H9 (cell line): ENCODE results near the gene SLC25A29. TPM values are rescaled to one million over a fixed set of nuclear protein-coding genes. Genes with fewer than 3 reads are reported as not detected.
A peak's percentile ranks its signal among the peaks of the same experiment; 100 is the strongest.

ENCODE experiments used
- DNase-seq: peaks from one replicate; pipeline ENCODE4 v3.0.0-alpha.2; 2017
- H2AFZ ChIP-seq: one replicate; pipeline ENCODE4 v1.6.1; 2013; ENCODE audit warnings: mild to moderate bottlenecking, low read length, control low read depth, moderate library complexity
- H2AK5ac ChIP-seq: 2 replicates; pipeline ENCODE4 v1.6.1; 2013; ENCODE audit warnings: low read length, control low read depth, mixed read lengths; ENCODE audit not compliant: insufficient read length
- H2BK120ac ChIP-seq: one replicate; pipeline ENCODE4 v1.6.1; 2013; ENCODE audit warnings: low read depth, mild to moderate bottlenecking, low read length, control low read depth, inconsistent platforms; ENCODE audit not compliant: poor library complexity, severe bottlenecking
- H2BK12ac ChIP-seq: 2 replicates; pipeline ENCODE4 v1.6.1; 2013; ENCODE audit warnings: low read length, control low read depth, mixed read lengths, low read depth; ENCODE audit not compliant: insufficient read length
- H2BK15ac ChIP-seq: 2 replicates; pipeline ENCODE4 v1.6.1; 2013; ENCODE audit warnings: low read depth, low read length, control low read depth
- H2BK20ac ChIP-seq: one replicate; pipeline ENCODE4 v1.6.1; 2013; ENCODE audit warnings: low read depth, mild to moderate bottlenecking, low read length, control low read depth, inconsistent platforms; ENCODE audit not compliant: poor library complexity, severe bottlenecking
- H2BK5ac ChIP-seq: 2 replicates; pipeline ENCODE4 v1.6.1; 2013; ENCODE audit warnings: low read length, control low read depth, mixed read lengths; ENCODE audit not compliant: insufficient read length
- H3K14ac ChIP-seq: 2 replicates; pipeline ENCODE4 v1.6.1; 2013; ENCODE audit warnings: low read length, control low read depth; ENCODE audit not compliant: insufficient read depth
- H3K18ac ChIP-seq: 2 replicates; pipeline ENCODE4 v1.6.1; 2013; ENCODE audit warnings: low read depth, mild to moderate bottlenecking, mixed read lengths, low read length, control low read depth; ENCODE audit not compliant: insufficient read length
- H3K23ac ChIP-seq: 2 replicates; pipeline ENCODE4 v1.6.1; 2013; ENCODE audit warnings: low read length, control low read depth, mixed read lengths, low read depth; ENCODE audit not compliant: insufficient read length
- H3K23me2 ChIP-seq: 2 replicates; pipeline ENCODE4 v1.6.1; 2013; ENCODE audit warnings: low read depth, mild to moderate bottlenecking, mixed read lengths, low read length, control low read depth; ENCODE audit not compliant: insufficient read length, poor library complexity, severe bottlenecking
- H3K27ac ChIP-seq: 2 replicates; pipeline ENCODE4 v1.5.1; 2013; ENCODE audit warnings: low read length, control low read depth, mixed read lengths, low read depth; ENCODE audit not compliant: insufficient read length
- H3K27me3 ChIP-seq: 2 replicates; pipeline ENCODE4 v1.6.1; 2013; ENCODE audit warnings: low read length, control low read depth, inconsistent platforms; ENCODE audit not compliant: insufficient read depth
- H3K4ac ChIP-seq: 2 replicates; pipeline ENCODE4 v1.6.1; 2013; ENCODE audit warnings: low read depth, mild to moderate bottlenecking, control low read depth, inconsistent platforms, low read length, moderate library complexity
- H3K4me1 ChIP-seq: 2 replicates; pipeline ENCODE4 v1.6.1; 2013; ENCODE audit warnings: low read length, control low read depth, inconsistent platforms; ENCODE audit not compliant: insufficient read depth
- H3K4me2 ChIP-seq: 2 replicates; pipeline ENCODE4 v1.6.1; 2013; ENCODE audit warnings: low read length, control low read depth, mixed read lengths; ENCODE audit not compliant: insufficient read length, insufficient read depth
- H3K56ac ChIP-seq: 2 replicates; pipeline ENCODE4 v1.6.1; 2013; ENCODE audit warnings: low read depth, mild to moderate bottlenecking, mixed read lengths, low read length, control low read depth; ENCODE audit not compliant: insufficient read length
- H3K79me1 ChIP-seq: 2 replicates; pipeline ENCODE4 v1.6.1; 2013; ENCODE audit warnings: low read depth, mild to moderate bottlenecking, moderate library complexity, low read length, control low read depth, inconsistent platforms; ENCODE audit not compliant: insufficient read depth, poor library complexity, severe bottlenecking
- H3K79me2 ChIP-seq: 2 replicates; pipeline ENCODE4 v1.6.1; 2013; ENCODE audit warnings: low read length, control low read depth, inconsistent platforms; ENCODE audit not compliant: insufficient read depth
- H3K9ac ChIP-seq: 2 replicates; pipeline ENCODE4 v1.6.1; 2013; ENCODE audit warnings: low read length, control low read depth, mixed read lengths; ENCODE audit not compliant: insufficient read length; ENCODE audit errors: extremely low read depth
- H3K9me3 ChIP-seq: one replicate; pipeline ENCODE4 v1.6.1; 2013; ENCODE audit warnings: low read depth, low read length, inconsistent platforms; ENCODE audit not compliant: control insufficient read depth
- H3T11ph ChIP-seq: one replicate; pipeline ENCODE4 v1.6.1; 2013; ENCODE audit warnings: mild to moderate bottlenecking, low read length, control low read depth, inconsistent platforms
- H4K20me1 ChIP-seq: one replicate; pipeline ENCODE4 v1.6.1; 2013; ENCODE audit not compliant: control insufficient read depth, insufficient read length, insufficient read depth
- H4K5ac ChIP-seq: 2 replicates; pipeline ENCODE4 v1.6.1; 2013; ENCODE audit warnings: low read depth, mild to moderate bottlenecking, mixed read lengths, low read length, control low read depth; ENCODE audit not compliant: insufficient read length
- H4K8ac ChIP-seq: replicated peaks from 2 replicates; pipeline ENCODE4 v1.6.1; 2013; ENCODE audit warnings: low read length, control low read depth, mixed read lengths, low read depth; ENCODE audit not compliant: insufficient read length
- H4K91ac ChIP-seq: 2 replicates; pipeline ENCODE4 v1.6.1; 2013; ENCODE audit warnings: low read depth, mild to moderate bottlenecking, moderate library complexity, mixed read lengths, low read length, control low read depth; ENCODE audit not compliant: insufficient read length
- H3K27ac Mint-ChIP-seq, 3 experiments: 2 replicates in 2 of 3; 3 replicates in 1 of 3; pipeline ENCODE4 v1.8.0; 2020 to 2021; ENCODE audit warnings: mixed read lengths in 3 of 3, mild to moderate bottlenecking in 1 of 3, moderate library complexity in 1 of 3
- H3K27me3 Mint-ChIP-seq: 2 replicates; pipeline ENCODE4 v1.8.0; 2021; ENCODE audit warnings: low read depth, mild to moderate bottlenecking, moderate library complexity, mixed read lengths
- H3K36me3 Mint-ChIP-seq, 3 experiments: 2 replicates in 2 of 3; 3 replicates in 1 of 3; pipeline ENCODE4 v1.8.0; 2020 to 2021; ENCODE audit warnings: low read depth in 3 of 3, mixed read lengths in 3 of 3; ENCODE audit not compliant: insufficient read depth in 1 of 3
- H3K4me1 Mint-ChIP-seq, 2 experiments: 2 replicates each; pipeline ENCODE4 v1.8.0; 2020; ENCODE audit warnings: mixed read lengths in 2 of 2
- H3K4me3 Mint-ChIP-seq, 2 experiments: 2 replicates in 1 of 2; 3 replicates in 1 of 2; pipeline ENCODE4 v1.8.0; 2020 to 2021; ENCODE audit warnings: mild to moderate bottlenecking in 2 of 2, mixed read lengths in 2 of 2, moderate library complexity in 1 of 2
- H3K9me3 Mint-ChIP-seq, 2 experiments: 2 replicates in 1 of 2; 3 replicates in 1 of 2; pipeline ENCODE4 v1.8.0; 2020; ENCODE audit warnings: mild to moderate bottlenecking in 2 of 2, mixed read lengths in 2 of 2, moderate library complexity in 1 of 2
- CTCF ChIP-seq: fragments of 200-600 bp; sonication (generic); conservative IDR thresholded peaks from 3 replicates; pipeline ENCODE4 v1.8.0; 2021; ENCODE audit warnings: antibody characterized with exemption, mild to moderate bottlenecking
- WGBS: extraction: QIAGEN DNeasy Blood & Tissue Kit; methylation state at CpG from one replicate; pipeline ENCODE4 v1.1.7; 2013; ENCODE audit warnings: missing lambda C conversion rate, low lambda C conversion rate, mixed read lengths; ENCODE audit not compliant: insufficient read length; ENCODE audit errors: extremely low coverage; 5-methylcytosine and 5-hydroxymethylcytosine counted together
- total RNA-seq: library from RNA; stranded (reverse); gene quantifications from 2 replicates; pipeline ENCODE4 v1.2.1, GENCODE V29; 2021

The SLC25A29 gene
- total RNA-seq, 1 experiment from 2014 or later = 175 TPM

GRCh38 chr14:100246809-100247428, 59.3 kb downstream of the SLC25A29 start:
- Histone ChIP-seq H3K14ac (no peak overlapping the region), H3K23ac (no peak overlapping the region), H4K8ac (no peak overlapping the region), H3K27me3 (no peaks in the 10 kb centered on the region), H2AFZ (no peak overlapping the region), H4K91ac (no peak overlapping the region), H3K27ac (no peak overlapping the region), H4K20me1 (peaks cover 2% of the 10 kb centered on the region), H3K79me2 (peaks cover 70% of the 10 kb centered on the region), H3K23me2 (no peaks in the 10 kb centered on the region), H4K5ac (no peak overlapping the region), H3K18ac (no peak overlapping the region), H2BK5ac (no peak overlapping the region), H3T11ph (no peak overlapping the region), H3K4me2 (no peak overlapping the region), H2BK12ac (no peak overlapping the region), H3K4me1 (no peaks in the 10 kb centered on the region; the same call in 1 of the 2 replicates), H3K9ac (no peak overlapping the region), H2AK5ac (no peak overlapping the region), H3K4ac (no peak overlapping the region), H3K79me1 (peaks cover 6% of the 10 kb centered on the region), H2BK15ac (no peak overlapping the region), H3K56ac (no peak overlapping the region), H2BK120ac (no peak overlapping the region), H2BK20ac (no peak overlapping the region), H3K9me3 (no peaks in the 10 kb centered on the region)
- Mint-ChIP-seq H3K36me3 (peaks cover 17 to 27% (median 22%) of the 10 kb centered on the region in 3 experiments), H3K4me3 (no peak overlapping the region; a peak in 1 of 5 replicates), H3K27me3 (no peaks in the 10 kb centered on the region), H3K27ac (peak overlapping the region; percentile 22 to 88 (median 58); a peak in 2 of 7 replicates), H3K9me3 (no peaks in the 10 kb centered on the region; a peak in 2 of 5 replicates), H3K4me1 (peaks cover 38 to 46% of the 10 kb centered on the region in 2 experiments)
- WGBS = no CpG with 5 or more reads among the region's 3 CpGs
- peak; percentile 76 for TF ChIP-seq CTCF
- peak; percentile 34 for DNase-seq
